MM.1S (cell line): ENCODE data around the gene CRMP1.

Experiments used
- DNase-seq: peaks from one replicate; pipeline ENCODE4 v3.0.0-alpha.2; 2015
- H2AFZ ChIP-seq: fragments of 300-600 bp; sonication (generic); 2 replicates; pipeline ENCODE4 v1.6.0; 2016; ENCODE audit warnings: antibody characterized with exemption, low read length
- H3F3A ChIP-seq: fragments of 300-600 bp; sonication (generic); 2 replicates; pipeline ENCODE4 v1.6.1; 2016; ENCODE audit warnings: mild to moderate bottlenecking, antibody characterized with exemption, low read length, moderate library complexity, mixed read lengths; ENCODE audit not compliant: insufficient read depth
- H3K27ac ChIP-seq: fragments of 300-600 bp; sonication (generic); 2 replicates; pipeline ENCODE4 v1.5.1; 2016; ENCODE audit warnings: mild to moderate bottlenecking, low read length
- H3K27me3 ChIP-seq: fragments of 300-600 bp; sonication (generic); replicated peaks from 2 replicates; pipeline ENCODE4 v1.6.0; 2016; ENCODE audit warnings: low read length; ENCODE audit not compliant: insufficient read depth
- H3K36me3 ChIP-seq: fragments of 300-600 bp; sonication (generic); replicated peaks from 2 replicates; pipeline ENCODE4 v1.6.1; 2016; ENCODE audit warnings: mild to moderate bottlenecking, low read length, mixed read lengths; ENCODE audit not compliant: insufficient read depth
- H3K4me1 ChIP-seq: fragments of 300-600 bp; sonication (generic); 2 replicates; pipeline ENCODE4 v1.6.1; 2016; ENCODE audit warnings: low read length, mixed read lengths
- H3K4me2 ChIP-seq: fragments of 300-600 bp; sonication (generic); 2 replicates; pipeline ENCODE4 v1.6.0; 2016; ENCODE audit warnings: low read depth, low read length
- H3K4me3 ChIP-seq: fragments of 300-600 bp; sonication (generic); 2 replicates; pipeline ENCODE4 v1.5.1; 2016; ENCODE audit warnings: low read length, mixed read lengths
- H3K79me2 ChIP-seq: fragments of 300-600 bp; sonication (generic); 2 replicates; pipeline ENCODE4 v1.6.1; 2016; ENCODE audit warnings: mixed run types, low read length, mixed read lengths
- H3K9ac ChIP-seq: fragments of 300-600 bp; sonication (generic); 2 replicates; pipeline ENCODE4 v1.6.1; 2016; ENCODE audit warnings: low read length, mixed read lengths
- H3K9me2 ChIP-seq: fragments of 300-600 bp; sonication (generic); replicated peaks from 2 replicates; pipeline ENCODE4 v1.6.1; 2016; ENCODE audit warnings: mild to moderate bottlenecking, low read length, mixed read lengths; ENCODE audit not compliant: insufficient read depth
- H3K9me3 ChIP-seq: fragments of 300-600 bp; sonication (generic); replicated peaks from 2 replicates; pipeline ENCODE4 v1.6.1; 2016; ENCODE audit warnings: mild to moderate bottlenecking, low read length, mixed read lengths; ENCODE audit not compliant: insufficient read depth
- H4K20me1 ChIP-seq: fragments of 300-600 bp; sonication (generic); 2 replicates; pipeline ENCODE4 v1.6.1; 2016; ENCODE audit warnings: mild to moderate bottlenecking, low read length, moderate library complexity, mixed read lengths; ENCODE audit not compliant: insufficient read depth
- EZH2 ChIP-seq: fragments of 300-600 bp; sonication (generic); optimal IDR thresholded peaks from 2 replicates; pipeline ENCODE3; 2017; ENCODE audit warnings: low read depth, mild to moderate bottlenecking, antibody characterized with exemption, low read length, mixed read lengths
- EZH2phosphoT487 ChIP-seq: fragments of 300-600 bp; sonication (generic); IDR thresholded peaks from 2 replicates; pipeline ENCODE4 v1.6.1; 2018; ENCODE audit warnings: antibody characterized with exemption, low read length
- TF ChIP-seq, protein P1 (sequence below): fragments of 300-600 bp; sonication (generic); IDR thresholded peaks from 2 replicates; pipeline ENCODE4 v1.5.1; 2016; ENCODE audit warnings: antibody characterized with exemption, low read length, mixed read lengths

The CRMP1 gene

DNA sequence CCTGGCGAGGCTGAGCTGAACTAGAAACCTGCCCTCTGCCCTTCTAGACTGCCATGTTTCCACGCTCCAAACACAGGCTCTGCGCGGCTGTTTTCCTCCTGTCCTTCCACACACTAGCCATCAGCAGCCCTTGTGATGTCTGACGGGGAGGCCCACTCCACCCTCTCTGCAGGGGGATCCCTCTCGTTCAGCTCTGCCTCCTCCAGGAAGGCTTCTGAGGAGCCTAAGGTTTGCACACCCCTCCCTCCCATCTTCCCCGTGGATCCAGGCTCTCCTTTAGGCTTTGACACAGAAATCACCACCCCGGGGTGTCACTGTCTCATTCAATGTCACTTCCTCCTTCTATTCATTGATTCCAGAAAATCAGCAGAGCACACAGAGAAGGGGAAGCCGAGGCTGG is 38.6 kb upstream of the CRMP1 start:
- no peaks in the 10 kb centered on the region for H3K4me1 ChIP-seq
- no peaks in the 10 kb centered on the region for H3K36me3 ChIP-seq
- no peak overlapping the region for H3K4me2 ChIP-seq
- no peak overlapping the region for H3K27ac ChIP-seq
- no peak for DNase-seq
- H3K27me3 ChIP-seq, result peaks cover 10% of the 10 kb centered on the region; the same call in 1 of the 2 replicates
- H3K9me3 ChIP-seq, result no peaks in the 10 kb centered on the region
- no peaks in the 10 kb centered on the region for H4K20me1 ChIP-seq
- H2AFZ ChIP-seq, result no peak overlapping the region
- no peaks in the 10 kb centered on the region for H3F3A ChIP-seq
- H3K9ac ChIP-seq, result no peak overlapping the region
- H3K9me2 ChIP-seq, result no peaks in the 10 kb centered on the region
- TF ChIP-seq, protein P1, sequence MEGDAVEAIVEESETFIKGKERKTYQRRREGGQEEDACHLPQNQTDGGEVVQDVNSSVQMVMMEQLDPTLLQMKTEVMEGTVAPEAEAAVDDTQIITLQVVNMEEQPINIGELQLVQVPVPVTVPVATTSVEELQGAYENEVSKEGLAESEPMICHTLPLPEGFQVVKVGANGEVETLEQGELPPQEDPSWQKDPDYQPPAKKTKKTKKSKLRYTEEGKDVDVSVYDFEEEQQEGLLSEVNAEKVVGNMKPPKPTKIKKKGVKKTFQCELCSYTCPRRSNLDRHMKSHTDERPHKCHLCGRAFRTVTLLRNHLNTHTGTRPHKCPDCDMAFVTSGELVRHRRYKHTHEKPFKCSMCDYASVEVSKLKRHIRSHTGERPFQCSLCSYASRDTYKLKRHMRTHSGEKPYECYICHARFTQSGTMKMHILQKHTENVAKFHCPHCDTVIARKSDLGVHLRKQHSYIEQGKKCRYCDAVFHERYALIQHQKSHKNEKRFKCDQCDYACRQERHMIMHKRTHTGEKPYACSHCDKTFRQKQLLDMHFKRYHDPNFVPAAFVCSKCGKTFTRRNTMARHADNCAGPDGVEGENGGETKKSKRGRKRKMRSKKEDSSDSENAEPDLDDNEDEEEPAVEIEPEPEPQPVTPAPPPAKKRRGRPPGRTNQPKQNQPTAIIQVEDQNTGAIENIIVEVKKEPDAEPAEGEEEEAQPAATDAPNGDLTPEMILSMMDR, result no peak
- TF ChIP-seq EZH2phosphoT487, result no peak
- no peak for TF ChIP-seq EZH2
- no peaks in the 10 kb centered on the region for H3K79me2 ChIP-seq
- no peak overlapping the region for H3K4me3 ChIP-seq

DNA sequence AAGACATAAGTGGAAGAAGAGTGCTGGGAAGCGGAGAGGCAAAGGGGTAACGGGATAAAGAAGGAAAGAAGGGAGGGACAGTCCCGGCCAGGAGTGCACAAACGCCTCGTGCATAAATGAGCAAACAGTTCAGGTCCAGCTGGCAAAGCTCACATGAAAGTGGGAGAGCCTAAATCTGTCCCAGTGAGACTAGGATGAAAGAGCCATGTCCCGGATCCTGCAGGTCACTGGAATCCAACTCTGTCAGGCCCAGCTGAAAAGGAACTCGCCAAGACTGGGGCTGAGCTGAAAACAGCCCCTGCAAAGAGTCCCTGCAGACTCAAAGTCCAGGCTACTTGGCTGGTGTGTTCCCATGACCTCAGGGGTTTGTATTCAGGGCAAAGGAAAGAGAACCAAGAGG is 38.0 kb upstream of the CRMP1 start:
- DNase-seq, result no peak
- no peaks in the 10 kb centered on the region for H3F3A ChIP-seq
- no peaks in the 10 kb centered on the region for H4K20me1 ChIP-seq
- no peaks in the 10 kb centered on the region for H3K36me3 ChIP-seq
- H3K9ac ChIP-seq, result no peak overlapping the region
- no peak overlapping the region for H2AFZ ChIP-seq
- no peaks in the 10 kb centered on the region for H3K9me3 ChIP-seq
- no peak for TF ChIP-seq EZH2
- TF ChIP-seq, protein P1, result no peak
- no peak for TF ChIP-seq EZH2phosphoT487
- H3K4me1 ChIP-seq, result no peaks in the 10 kb centered on the region
- no peak overlapping the region for H3K4me3 ChIP-seq
- peaks cover 10% of the 10 kb centered on the region; the same call in 1 of the 2 replicates for H3K27me3 ChIP-seq
- H3K4me2 ChIP-seq, result no peak overlapping the region
- no peaks in the 10 kb centered on the region for H3K79me2 ChIP-seq
- H3K9me2 ChIP-seq, result no peaks in the 10 kb centered on the region
- H3K27ac ChIP-seq, result no peak overlapping the region

DNA sequence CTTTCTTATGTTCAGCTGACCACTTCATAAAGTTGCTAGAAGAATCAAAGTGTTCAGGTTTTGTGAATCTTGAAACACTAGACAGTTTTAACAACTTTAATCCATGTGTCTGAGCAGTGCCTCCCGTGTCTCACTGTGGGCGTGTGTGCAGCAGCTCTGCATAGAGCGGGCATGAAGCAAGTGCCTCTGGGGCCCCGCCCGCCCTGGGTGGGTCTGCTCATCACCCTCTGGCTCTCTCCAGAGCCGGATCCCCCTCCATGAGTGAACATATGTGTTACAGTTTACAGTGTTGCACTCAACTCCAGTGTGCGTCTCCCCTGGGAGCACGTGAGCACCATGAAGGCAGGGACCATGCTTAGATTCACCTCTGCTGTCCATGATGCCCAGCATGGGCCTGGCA is 37.6 kb upstream of the CRMP1 start:
- H3K79me2 ChIP-seq, result no peaks in the 10 kb centered on the region
- no peak overlapping the region for H2AFZ ChIP-seq
- peaks cover 10% of the 10 kb centered on the region; the same call in 1 of the 2 replicates for H3K27me3 ChIP-seq
- no peak for DNase-seq
- no peaks in the 10 kb centered on the region for H3F3A ChIP-seq
- no peaks in the 10 kb centered on the region for H3K4me1 ChIP-seq
- H3K36me3 ChIP-seq, result no peaks in the 10 kb centered on the region
- no peak overlapping the region for H3K27ac ChIP-seq
- no peaks in the 10 kb centered on the region for H3K9me3 ChIP-seq
- H3K9me2 ChIP-seq, result no peaks in the 10 kb centered on the region
- no peak overlapping the region for H3K4me2 ChIP-seq
- no peaks in the 10 kb centered on the region for H4K20me1 ChIP-seq
- H3K4me3 ChIP-seq, result no peak overlapping the region
- TF ChIP-seq, protein P1, result no peak
- TF ChIP-seq EZH2 (no peak), EZH2phosphoT487 (no peak)
- no peak overlapping the region for H3K9ac ChIP-seq
